ENCODE measurements around the gene PEX10.

DNA sequence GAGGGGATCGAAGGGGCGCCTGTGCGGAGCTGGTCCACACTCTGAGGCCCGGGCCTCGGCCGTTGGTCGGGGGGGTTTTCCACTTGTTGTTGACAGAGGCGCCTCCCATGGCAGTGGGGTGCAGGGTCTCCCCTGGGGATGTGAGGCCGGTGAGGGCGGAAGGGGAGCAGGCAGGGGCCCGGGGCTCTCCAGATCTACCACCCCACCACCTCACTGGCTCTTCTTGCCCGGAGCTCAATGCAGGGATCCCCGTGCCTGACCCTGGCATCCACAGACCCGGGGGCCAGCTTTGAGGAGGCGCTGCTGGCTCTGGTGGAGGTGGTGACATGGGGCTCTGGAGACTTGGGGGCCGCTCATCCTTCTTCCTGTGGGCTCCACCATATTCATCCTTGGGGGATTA, 7.1 kb upstream of the PEX10 start:
- TF ChIP-seq MXI1 (IDR thresholded peaks at IDR 0.05; ENCODE audit: low read depth, low read length): no peak
- TF ChIP-seq POLR2AphosphoS5 (IDR thresholded peaks at IDR 0.05; ENCODE audit: low read length): no peak
- TF ChIP-seq SP1 (IDR thresholded peaks at IDR 0.05; ENCODE audit: low read depth, low read length): no peak
- no peak for TF ChIP-seq POLR2A (IDR thresholded peaks at IDR 0.05; ENCODE audit: low read depth, low read length)
- TF ChIP-seq TCF3 (IDR thresholded peaks at IDR 0.05; ENCODE audit: borderline replicate concordance, insufficient read depth, low read depth, low read length): no peak
- TF ChIP-seq SIX5 (IDR thresholded peaks at IDR 0.05; ENCODE audit: low read depth, low read length, severe bottlenecking): no peak
- no peak for TF ChIP-seq TBL1XR1 (IDR thresholded peaks at IDR 0.05; ENCODE audit: low read depth, low read length)
- TF ChIP-seq FOS (IDR thresholded peaks at IDR 0.05; ENCODE audit: borderline replicate concordance, extremely low read depth, insufficient read length): no peak
- no peak for TF ChIP-seq ESRRA (IDR thresholded peaks at IDR 0.05; ENCODE audit: low read length)
- TF ChIP-seq, protein P1, sequence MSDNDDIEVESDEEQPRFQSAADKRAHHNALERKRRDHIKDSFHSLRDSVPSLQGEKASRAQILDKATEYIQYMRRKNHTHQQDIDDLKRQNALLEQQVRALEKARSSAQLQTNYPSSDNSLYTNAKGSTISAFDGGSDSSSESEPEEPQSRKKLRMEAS (IDR thresholded peaks at IDR 0.05; ENCODE audit: low read depth, low read length): no peak
- TF ChIP-seq SIN3A (IDR thresholded peaks at IDR 0.05; ENCODE audit: low read depth, low read length): no peak
- no peak for TF ChIP-seq EZH2 (IDR thresholded peaks at IDR 0.05; ENCODE audit: borderline replicate concordance, control insufficient read depth, low read depth, low read length)
- TF ChIP-seq, protein P2, sequence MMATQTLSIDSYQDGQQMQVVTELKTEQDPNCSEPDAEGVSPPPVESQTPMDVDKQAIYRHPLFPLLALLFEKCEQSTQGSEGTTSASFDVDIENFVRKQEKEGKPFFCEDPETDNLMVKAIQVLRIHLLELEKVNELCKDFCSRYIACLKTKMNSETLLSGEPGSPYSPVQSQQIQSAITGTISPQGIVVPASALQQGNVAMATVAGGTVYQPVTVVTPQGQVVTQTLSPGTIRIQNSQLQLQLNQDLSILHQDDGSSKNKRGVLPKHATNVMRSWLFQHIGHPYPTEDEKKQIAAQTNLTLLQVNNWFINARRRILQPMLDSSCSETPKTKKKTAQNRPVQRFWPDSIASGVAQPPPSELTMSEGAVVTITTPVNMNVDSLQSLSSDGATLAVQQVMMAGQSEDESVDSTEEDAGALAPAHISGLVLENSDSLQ (IDR thresholded peaks at IDR 0.05): no peak
